Inflammatory macrophage treated with lipopolysaccharide for 4 hours (primary cell): ENCODE data around the gene GRK5.

Experiments used
- DNase-seq: peaks from one replicate; pipeline ENCODE4 v3.0.0-alpha.2; 2020

GRK5 gene

DNA sequence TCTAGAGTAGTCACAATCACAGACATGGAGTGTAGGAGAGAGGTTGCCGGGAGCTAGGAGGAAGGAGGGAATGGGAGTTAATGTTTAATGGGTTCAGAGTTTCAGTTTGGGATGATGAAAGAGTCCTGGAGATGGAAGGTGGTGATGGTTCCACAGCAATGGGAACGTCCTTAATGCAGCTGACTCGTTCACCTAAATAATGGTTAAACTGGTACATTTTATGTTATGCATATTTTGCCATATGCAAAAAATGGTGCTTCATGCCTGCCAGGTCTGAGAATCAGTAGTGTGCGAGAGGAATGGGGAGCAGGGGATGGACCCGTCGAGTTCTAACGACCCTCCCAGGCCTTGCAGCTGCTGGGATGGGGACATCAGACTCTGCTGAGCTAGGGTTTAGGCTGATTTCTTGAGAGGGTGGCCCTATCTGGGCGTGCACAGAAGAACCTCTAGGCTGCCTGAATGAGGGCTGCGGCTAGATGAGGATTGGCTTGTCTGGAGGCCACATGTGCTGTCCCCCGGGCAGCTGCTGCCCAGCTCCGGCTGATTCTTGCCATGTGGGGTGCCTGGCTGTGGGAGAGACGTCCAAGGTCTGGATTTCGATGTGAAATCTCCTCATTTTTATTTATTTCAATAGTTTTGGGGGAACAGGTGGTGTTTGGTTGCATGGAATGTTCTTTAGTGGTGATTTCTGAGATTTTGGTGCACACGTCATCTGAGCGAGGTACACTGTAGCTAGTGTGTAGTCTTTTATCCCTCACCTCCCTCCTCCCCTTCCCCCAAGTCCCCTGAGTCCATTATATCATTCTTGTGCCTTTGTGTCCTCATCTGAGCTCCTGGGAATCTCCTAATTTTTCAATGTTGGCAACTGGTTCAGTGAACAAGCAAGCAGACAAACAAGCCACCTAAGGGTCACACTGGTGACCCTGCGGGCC is 116.0 kb downstream of the GRK5 start:
- DNase-seq, result no peak

DNA sequence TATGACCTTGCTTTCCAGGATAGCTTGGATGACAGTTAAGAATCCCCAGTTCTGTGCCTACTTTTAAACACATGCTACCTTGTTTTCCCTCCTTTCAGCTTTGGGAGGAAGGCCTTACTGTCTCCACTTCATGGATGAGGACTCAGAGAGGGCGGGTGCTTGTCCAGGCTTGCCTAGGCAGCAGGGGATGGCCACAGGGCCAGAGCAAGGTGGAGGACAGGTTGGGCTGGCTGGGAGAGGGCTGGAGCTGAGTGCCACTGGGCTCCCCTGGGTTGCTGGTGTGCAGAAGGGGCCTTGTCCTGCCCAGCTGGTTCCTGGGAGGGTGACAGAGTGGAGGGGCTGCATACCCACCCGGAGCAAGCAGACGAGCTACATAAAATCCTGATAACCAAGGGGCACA is 117.8 kb downstream of the GRK5 start:
- no peak for DNase-seq

DNA sequence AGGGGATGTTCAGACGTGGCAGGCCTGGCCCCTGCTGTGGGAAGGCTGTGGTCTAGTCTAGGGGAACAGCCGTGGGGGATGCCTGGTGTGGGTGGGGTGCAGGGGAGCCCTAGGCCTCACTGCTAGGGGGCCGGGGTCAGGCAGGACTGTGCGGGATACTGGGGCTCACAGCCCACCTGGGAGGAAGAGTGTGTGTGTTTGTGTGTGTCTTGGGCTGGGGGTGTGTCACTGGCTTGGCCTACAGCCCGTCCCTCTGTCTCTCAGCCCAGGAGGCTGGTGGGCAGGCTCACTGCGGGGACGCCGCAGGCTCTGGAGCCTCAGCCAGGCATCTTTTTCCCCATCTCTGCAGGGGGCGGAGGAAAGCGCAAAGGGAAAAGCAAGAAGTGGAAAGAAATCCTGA is 118.8 kb downstream of the GRK5 start:
- DNase-seq, result no peak

DNA sequence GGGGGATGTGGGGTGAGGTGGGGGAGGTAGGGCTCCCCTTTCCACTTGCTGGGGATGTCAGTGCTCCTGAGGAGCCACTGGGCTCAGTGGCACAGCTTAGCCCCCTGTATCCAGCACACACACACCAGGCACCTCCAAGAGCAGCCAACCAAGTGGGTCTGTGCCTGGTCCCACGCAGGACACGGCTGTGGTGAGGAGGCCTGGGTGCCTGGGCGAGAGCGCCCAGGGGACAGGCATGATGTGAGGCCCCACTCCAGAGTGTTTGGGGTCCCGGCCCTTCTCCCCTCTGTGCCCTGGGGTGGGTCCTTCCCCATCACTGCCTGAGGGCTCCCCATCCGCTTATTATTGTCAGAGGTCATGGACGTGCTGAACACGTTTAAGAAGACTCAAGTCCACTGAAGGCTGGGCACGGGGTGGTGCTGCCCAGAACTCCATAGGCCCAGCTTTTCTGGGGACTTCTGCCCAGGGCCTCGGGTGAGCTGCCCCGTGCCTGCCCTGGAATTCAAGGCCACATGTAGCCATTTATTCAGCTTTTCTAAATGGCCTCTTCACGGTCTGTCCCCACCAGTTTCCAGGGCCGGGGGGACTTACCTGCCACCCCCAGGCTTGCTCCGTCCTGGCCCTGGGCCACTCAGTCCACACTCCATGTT is 119.8 kb downstream of the GRK5 start:
- DNase-seq, result no peak

DNA sequence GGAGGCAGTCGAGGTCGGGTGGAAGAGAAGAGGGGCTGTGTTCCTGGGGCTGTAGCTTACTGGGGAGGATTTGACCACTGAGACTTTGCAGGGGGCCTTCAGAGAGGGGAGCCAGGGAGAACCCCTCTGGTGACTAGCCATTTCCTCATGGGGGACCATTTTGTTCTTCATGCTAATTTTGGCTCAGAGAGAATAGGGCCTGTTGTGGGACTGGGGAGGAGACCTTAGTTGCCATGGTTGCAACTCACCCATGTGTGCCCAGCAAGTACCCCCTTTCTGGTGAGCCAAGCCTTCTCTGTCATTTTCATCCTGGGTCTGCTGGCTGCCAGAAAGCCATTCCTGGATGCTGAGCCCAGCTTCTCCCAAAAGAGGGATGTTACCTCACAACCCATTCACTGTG is 120.9 kb downstream of the GRK5 start:
- DNase-seq, result no peak

DNA sequence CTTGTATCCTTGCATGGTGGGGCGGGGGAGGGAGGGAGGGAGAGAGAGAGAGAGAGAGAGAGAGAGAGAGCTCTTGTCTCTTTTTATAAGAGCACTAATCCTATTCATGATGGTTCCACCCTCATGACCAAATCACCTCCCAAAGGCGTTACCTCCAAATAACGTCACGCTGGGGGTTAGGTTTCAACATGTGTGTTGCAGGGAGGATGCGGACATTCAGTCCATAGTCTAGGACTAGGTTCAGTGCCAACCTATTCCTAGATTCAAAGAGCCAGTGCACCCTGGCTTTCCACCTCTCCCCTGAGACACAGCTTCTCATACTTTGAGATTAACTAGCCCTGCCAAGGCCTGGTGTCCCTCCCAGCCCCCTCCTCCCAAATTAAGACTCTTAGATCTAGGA is 123.0 kb downstream of the GRK5 start:
- no peak for DNase-seq

DNA sequence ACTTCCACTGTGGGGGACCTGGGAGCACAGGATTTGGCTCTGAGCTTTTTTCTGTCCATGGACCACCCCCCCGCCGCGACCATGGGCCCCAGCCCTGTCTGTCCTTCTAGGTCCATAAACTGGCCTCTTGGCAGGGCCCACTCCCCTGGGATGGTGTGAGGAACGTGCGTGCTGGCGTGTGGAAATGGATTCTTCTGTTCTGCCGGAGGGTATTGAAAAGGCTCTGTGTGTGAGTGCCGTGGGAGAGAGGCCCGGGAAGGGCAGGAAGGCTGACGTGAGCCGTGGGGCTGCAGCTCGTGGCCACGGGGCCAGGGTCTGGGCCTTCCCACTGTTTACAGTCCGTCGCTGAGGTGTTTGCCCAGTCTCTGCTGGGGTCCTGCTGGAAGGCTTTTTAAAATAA is 123.7 kb downstream of the GRK5 start:
- no peak for DNase-seq

DNA sequence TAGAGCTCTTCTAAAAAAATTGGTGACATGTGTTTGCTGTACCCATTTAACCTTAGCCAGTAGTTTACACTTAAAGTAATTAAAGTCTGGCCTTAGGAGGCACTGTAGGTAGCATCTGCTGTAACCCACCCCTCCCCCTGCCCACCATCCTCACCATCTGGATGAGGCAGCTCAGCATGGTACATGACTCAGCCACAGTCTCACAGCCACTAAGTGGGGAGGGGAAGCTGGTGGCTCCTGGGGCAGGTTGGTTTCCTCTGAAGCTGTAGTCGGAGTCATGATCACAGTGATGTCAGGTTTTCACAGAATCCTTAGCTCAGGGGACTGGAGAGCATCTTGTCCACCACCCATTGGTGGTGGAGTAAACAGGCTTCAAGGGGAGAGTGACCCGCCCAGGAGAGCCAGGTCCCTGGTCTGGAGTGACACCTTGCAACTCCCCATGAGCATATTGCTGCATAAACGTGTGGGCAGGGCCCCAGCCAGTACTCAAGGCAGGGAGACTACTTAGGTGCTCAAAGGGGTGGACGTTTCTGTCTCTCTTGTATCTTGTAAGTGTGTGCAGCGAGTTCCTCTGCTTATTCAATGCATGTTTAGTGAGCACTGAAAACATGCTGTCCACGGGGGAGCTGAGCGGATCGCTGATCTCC is 125.9 kb downstream of the GRK5 start:
- no peak for DNase-seq

DNA sequence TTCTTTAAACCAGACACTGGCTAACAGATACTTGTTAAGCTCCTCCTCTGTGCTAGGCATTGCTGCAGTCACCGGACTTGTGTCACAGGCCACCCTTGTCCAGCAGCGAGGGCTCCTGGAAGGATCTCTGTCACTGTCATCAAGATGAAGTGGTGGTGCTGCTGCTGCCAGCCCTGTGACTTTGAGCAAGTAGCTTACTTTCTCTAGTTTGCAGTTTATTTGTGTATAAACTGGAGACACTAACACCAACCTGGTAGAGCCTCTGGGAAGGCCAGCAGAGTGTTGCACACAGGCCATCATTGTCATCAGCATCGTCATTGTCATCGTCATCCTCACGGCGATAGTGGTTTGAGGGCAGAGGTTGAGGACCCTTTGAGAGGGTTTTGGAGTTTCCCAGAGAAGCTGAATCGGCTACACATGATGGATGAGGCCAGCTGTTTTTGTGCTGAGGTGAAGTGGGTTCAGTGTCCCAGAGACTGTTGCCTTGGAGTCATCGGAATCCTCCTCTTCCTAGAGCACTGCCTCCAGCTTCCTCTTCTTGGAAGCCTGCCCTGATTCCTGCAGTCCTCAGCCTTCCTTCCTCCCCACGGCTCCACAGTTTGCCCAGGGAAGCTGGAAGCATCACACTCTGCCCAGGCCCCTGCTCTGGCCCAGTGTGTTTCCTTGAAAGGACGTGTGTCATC is 128.4 kb downstream of the GRK5 start:
- no peak for DNase-seq

DNA sequence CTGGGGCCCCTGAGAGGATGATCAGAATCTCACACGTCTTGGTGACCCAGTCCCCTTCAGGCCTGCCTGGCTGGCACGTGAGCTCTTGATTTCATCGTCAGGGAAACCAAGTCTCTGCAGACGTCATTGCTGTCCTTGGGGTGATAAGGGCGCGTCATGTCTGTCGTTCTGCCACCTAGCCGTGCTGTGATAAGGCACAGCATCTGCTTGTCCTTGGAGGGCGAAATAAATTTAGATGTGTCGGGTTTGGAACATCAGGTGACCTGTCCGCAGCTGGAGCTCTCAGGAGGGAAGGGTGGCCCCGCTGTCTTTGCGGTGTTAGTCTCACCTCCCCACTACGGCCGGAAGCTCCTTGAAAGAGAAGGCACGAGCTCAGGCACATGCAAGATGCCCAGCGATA is 129.2 kb downstream of the GRK5 start:
- no peak for DNase-seq

DNA sequence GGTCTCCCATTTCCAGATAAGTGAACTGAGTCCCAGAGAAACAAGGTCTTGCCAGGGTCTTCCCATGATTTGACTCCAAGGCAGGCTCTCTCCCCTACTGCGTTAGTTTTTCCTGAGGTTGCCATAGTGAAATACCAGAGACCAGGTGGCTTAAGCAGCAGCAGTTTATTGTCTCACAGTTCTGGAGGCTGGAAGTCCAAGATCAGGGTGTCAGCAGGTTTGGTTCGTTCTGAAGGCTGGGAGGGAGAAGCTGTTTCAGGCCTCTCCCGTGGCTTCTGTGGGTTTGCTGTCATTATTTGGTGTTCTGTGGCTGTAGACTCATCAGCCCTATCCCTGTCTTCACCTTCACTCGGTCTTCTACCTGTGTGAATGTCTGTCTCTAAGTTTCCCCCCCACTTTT is 129.9 kb downstream of the GRK5 start:
- DNase-seq, result no peak

DNA sequence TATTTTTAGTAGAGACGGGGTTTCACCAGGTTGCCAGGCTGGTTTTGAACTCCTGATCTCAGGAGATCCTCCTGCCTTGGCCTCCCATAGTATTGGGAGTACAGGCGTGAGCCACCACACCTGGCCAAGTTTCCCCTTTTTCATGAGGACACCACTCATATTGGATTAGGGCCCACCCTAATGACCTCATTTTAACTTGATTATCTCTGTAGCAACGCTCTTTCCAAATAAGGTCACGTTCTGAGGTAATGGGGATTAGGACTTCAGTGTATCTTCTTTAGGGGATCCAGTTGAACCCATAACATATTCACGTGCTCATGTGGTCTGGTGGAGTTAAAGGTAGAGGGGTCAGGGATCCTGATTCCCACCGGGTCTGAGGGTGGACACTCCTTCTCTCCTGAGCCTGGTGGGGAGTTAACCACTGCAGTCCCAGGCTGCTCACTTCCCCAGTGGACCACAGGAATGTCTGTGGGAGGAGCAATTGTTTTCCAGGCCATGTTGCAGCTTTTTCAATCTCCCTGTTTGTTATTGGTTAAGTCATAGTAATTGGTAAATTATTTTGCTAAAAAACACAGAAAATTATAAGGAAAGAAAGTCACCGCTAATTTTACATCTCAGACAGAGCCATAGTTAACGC is 130.5 kb downstream of the GRK5 start:
- DNase-seq, result no peak

DNA sequence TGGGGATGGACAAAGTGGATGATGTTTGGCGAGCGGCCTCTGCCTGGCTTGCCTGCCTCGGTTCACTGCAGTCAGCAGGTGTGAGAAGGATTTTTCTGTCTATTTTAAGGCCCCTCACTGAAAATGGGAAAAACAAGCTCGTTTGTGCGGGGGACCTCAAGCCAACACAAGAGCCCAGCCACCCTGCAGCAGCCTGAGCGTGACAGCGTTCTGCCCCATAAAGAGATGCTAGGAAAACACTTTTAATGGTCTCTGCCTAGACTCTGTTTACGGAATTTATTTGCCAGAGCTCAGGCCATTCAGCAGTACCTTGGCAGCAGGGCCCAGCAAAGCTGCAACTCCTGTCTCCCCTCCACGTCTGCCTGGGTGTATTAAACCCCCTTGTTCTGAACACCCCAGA is 131.7 kb downstream of the GRK5 start:
- no peak for DNase-seq

DNA sequence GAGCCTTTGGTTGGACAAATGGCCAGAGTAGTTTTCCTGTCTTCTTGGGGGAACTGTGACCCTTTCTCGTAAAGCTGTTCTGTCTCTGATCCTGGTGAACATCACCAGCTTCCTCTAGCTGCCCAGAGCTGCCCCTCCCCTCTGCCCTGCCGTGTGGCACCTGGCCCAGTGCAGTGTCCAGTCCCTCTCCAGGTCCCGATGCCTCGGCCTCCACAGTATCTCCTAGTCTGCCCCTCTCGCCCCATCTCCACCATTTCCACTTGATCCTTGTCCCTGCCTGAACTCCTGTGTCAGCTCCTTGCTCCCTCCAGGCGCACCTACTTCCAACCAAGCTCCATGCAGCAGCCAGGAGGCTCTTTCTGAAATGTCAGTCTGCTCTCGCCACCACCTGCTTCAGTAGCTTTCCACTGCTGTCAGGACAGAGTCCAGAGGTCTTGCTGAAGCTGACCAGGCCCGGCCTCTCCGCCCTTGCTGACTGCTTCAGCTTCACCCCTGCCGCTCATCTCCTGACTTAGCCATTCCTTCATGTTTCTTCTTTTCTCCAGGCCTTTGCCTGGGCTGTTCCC is 133.6 kb downstream of the GRK5 start:
- DNase-seq, result no peak

DNA sequence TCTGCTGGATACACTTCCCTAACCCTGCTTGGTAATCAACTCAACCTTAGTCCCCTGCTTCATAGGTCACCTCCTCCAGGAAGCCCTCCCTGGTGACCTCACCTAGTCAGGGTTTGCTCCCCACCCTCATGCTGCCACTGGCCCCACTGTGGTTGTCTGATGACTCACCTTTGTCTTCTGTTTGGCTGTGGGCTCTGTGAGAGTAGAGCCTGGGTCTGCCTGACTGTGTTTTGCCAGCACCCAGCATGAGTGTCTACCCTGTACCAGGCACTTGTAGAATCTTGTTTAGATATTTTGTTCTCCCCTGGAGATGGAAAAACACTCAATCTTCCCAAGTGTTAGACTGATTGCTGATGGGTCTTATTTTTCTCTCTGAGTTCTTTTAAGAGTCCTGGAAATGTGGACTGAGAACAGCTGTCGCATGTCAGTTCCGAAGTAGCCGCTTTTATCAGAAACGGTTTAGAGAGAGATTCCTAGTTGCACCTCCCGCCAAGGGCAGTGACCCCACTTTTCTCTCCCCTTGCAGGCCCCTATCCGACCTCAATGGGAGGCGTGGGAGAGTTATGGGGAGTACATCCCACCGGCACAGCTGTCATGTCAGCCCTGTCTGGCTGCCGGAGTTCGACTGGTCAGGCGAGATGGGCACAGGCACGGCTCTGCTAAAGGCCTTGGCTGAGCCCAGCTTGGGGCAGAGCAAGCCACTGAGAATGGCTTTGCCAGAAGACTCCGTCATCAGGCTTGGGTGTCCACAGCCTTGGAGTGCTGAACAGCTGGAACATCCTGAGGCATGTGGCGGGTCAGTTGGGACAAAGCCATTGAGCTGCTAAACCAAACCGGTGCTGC is 134.3 kb downstream of the GRK5 start:
- DNase-seq, result no peak

DNA sequence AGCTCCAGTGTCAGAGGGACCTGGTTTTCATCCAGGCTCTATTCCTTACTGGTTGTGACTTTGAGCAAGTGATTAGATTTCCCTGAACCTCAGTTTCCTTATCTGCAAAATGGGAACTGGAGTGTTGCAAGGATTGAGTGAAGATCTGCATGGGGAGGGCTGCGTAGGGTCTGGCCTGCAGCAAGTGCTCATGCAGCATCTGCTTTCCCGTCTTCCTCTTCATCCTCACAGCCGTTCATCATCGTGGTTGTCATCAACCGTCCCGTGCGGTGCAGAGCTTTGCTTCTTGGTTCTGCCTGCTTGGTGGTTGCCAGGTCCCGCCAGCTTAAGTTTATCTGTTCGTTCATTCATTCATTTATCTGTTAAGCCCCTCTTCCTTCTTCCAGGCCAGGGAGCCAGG is 135.0 kb downstream of the GRK5 start:
- no peak for DNase-seq

DNA sequence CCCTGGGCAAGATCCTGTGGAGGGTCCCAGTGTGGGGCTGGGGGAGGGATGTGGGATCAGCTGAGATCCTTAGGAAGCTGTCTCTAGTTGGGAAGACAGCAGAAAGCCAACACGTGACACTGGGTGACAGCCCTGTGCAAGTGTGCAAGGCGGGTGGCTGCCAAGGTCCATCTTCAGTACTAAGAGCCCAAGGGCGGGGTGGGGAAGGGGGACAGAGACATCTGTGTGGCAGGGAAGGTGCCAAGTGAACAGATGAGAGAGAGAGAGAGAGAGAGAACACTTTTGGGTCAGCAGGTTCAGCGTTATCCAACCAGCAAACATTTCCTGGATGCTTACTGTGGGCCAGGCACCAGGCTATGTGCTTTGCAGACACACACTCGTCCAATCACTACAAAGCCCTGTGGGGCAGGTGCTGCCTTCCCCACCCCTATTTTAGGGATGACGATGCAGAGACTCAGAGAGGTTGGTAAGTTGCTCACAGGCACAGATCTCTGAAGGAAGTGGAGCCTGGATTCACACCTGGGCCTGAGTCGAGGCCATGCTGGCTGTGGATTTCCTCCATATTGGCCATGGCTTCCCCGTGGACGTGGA is 135.7 kb downstream of the GRK5 start:
- DNase-seq, result no peak

DNA sequence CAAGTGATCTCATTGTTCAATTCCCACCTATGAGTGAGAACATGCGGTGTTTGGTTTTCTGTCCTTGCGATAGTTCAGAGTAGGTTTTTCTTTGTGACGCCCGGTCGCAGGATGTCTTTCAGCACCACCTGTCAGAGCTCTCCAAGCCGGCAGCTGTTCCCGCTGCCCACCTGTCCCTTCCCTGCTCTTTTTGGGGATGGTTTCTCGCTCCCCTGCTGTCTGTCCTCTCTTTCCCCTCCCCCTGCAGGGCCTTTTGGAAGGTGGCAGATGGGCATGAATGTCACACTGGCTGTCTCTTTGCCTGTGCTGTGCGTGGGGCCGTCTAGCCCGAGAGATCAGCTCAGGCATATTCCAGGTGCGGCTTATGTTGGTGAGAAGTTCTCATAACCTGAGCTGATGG is 137.0 kb downstream of the GRK5 start:
- no peak for DNase-seq

DNA sequence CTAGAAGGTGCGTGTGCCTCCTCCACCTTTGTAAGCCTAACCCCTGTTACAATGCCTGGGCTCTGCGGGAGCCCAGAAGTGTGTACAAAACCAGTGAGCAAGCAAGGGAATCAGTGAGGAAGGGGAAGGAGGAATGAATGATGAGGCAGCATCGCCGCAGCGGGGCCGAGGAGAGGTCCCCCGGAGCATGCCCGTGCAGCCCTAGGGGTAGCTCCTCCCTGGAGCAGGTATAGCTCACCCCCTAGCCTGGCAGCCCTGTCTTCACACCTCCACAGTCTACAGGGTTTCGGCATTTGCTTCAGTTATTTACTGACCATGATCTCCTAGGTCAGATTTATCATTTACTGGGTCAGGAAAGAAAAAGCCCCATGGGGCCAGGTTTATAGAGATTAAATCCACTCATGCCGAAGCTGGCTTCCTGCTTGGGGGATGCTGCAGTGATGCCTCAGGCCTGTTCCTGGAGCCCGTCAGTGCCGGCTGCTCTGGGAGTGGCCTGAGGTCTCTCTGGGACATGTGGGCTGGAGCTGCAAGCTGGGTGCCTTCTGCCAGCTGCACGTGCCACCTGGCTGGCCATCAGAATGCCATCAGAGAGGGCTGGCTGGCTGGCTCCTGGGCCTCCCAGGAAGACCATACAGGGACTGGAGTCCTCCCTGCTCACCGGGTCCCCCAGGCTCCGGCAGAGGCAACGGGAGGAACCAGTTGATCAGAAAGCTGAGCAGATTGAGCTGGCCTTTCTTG is 138.9 kb downstream of the GRK5 start:
- no peak for DNase-seq

DNA sequence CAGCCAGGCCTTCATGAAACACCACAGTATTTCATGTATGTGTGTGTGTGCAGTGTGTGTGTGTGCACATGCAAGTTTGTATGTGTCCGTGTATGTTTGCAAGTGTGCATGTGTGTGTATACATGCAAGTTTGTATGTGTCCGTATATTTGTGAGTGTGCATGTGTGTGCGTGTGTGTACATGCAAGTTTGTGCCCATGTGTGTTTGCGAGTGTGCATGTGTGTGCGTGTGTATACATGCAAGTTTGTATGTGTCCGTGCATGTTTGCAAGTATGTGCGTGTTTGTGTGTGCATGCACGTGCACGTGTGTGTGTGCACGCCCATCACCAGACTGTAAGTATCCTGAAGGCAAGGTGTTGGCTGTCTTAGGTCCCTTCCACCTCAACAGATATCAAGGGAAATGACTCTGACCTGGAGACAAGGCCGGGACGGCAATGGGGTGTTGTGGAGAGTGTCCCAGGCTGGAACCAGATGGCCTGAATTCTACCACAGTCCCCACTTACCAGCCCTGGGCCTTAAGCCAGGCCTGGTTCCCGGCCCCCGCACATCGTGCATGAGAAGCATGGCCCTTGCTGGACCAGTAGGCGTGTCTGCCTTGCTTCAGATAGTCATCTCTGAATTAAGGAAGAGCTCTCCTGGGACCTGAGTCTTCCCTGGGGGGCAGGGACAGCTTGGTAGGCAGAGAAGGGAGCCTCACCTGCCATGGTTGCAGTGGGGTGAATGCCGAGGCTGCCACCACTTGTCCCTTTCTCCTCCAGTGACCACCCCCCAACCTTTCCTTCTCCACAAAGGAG is 140.0 kb downstream of the GRK5 start:
- no peak for DNase-seq
